Neutrophil (primary cell): ENCODE results near the gene FSTL4.

Experiments
- H3K27ac ChIP-seq: fragments of 200-600 bp; sonication (generic); 2 replicates; pipeline ENCODE4 v1.5.1; 2016; ENCODE audit warnings: mild to moderate bottlenecking, moderate library complexity
- H3K27me3 ChIP-seq: fragments of 200-600 bp; sonication (generic); 2 replicates; pipeline ENCODE4 v1.6.0; 2016; ENCODE audit warnings: mild to moderate bottlenecking
- H3K36me3 ChIP-seq: fragments of 200-600 bp; sonication (generic); 2 replicates; pipeline ENCODE4 v1.5.1; 2017
- H3K4me1 ChIP-seq, 2 experiments: fragments of 200-600 bp in 1 of 2; sonication (generic) in 1 of 2; 1 replicate in 1 of 2; 2 replicates in 1 of 2; pipeline versions ENCODE4 v1.5.1 to v1.6.1; 2013 to 2016; ENCODE audit warnings: low read depth in 1 of 2, low read length in 1 of 2, mild to moderate bottlenecking in 1 of 2, moderate library complexity in 1 of 2; ENCODE audit not compliant: control insufficient read depth in 1 of 2, insufficient read depth in 1 of 2
- H3K4me3 ChIP-seq, 2 experiments: fragments of 200-600 bp in 1 of 2; sonication (generic) in 1 of 2; 1 replicate in 1 of 2; 2 replicates in 1 of 2; pipeline ENCODE4 v1.5.1; 2013 to 2016; ENCODE audit warnings: low read depth in 1 of 2, low read length in 1 of 2, mild to moderate bottlenecking in 1 of 2, moderate library complexity in 1 of 2
- H3K9me3 ChIP-seq: fragments of 200-600 bp; sonication (generic); 2 replicates; pipeline ENCODE4 v1.5.1; 2016
- TF ChIP-seq, protein P1 (sequence below): fragments of 200-600 bp; sonication (generic); IDR thresholded peaks from 2 replicates; pipeline ENCODE4 v1.5.1; 2016; ENCODE audit warnings: antibody characterized with exemption

FSTL4 gene

DNA sequence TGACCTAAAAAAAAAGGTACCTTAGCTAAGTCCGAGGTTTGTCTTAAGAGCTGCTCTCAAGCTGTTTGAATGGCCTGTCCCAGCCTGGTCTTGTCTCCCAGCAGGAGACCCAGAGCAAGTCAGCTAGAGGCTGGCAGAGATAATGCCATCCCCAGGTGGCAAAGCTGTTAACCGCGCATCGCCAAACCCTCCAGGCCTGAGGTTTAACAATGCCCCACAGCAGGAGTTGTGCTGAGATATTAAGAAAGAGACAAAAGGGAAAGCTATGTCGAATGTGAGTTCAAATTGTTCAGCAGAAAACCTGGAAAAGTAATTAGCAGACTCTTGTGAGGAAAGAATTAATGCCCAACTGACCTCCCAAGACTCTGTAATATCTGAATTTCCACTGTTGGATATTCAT is 187.1 kb downstream of the FSTL4 start:
- Histone ChIP-seq H3K27me3 (peaks cover 20% of the 10 kb centered on the region), H3K4me3 (no peak overlapping the region), H3K27ac (no peak overlapping the region), H3K4me1 (no peaks in the 10 kb centered on the region), H3K9me3 (no peaks in the 10 kb centered on the region), H3K36me3 (no peaks in the 10 kb centered on the region)
- TF ChIP-seq, protein P1, sequence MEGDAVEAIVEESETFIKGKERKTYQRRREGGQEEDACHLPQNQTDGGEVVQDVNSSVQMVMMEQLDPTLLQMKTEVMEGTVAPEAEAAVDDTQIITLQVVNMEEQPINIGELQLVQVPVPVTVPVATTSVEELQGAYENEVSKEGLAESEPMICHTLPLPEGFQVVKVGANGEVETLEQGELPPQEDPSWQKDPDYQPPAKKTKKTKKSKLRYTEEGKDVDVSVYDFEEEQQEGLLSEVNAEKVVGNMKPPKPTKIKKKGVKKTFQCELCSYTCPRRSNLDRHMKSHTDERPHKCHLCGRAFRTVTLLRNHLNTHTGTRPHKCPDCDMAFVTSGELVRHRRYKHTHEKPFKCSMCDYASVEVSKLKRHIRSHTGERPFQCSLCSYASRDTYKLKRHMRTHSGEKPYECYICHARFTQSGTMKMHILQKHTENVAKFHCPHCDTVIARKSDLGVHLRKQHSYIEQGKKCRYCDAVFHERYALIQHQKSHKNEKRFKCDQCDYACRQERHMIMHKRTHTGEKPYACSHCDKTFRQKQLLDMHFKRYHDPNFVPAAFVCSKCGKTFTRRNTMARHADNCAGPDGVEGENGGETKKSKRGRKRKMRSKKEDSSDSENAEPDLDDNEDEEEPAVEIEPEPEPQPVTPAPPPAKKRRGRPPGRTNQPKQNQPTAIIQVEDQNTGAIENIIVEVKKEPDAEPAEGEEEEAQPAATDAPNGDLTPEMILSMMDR = no peak

- Histone ChIP-seq H3K27ac (no peak overlapping the region), H3K4me1 (no peaks in the 10 kb centered on the region), H3K4me3 (no peak overlapping the region), H3K9me3 (no peaks in the 10 kb centered on the region), H3K36me3 (no peaks in the 10 kb centered on the region), H3K27me3 (peaks cover 25% of the 10 kb centered on the region)
- TF ChIP-seq, protein P1 = peak; percentile 66
These were observed 188.6 kb downstream of the FSTL4 start for GRCh38 chr5:133423618-133424282.

GRCh38 chr5:133423011-133423617 is 189.2 kb downstream of the FSTL4 start:
- Histone ChIP-seq H3K9me3 (no peaks in the 10 kb centered on the region), H3K4me3 (no peak overlapping the region), H3K36me3 (no peaks in the 10 kb centered on the region), H3K4me1 (no peaks in the 10 kb centered on the region), H3K27me3 (peaks cover 27% of the 10 kb centered on the region), H3K27ac (no peak overlapping the region)
- TF ChIP-seq, protein P1 = no peak

GRCh38 chr5:133421806-133422205 is 190.5 kb downstream of the FSTL4 start:
- H3K9me3 ChIP-seq = no peaks in the 10 kb centered on the region
- H3K36me3 ChIP-seq = no peaks in the 10 kb centered on the region
- H3K27ac ChIP-seq = no peak overlapping the region
- no peak overlapping the region for H3K4me3 ChIP-seq
- peaks cover 29% of the 10 kb centered on the region for H3K27me3 ChIP-seq
- no peaks in the 10 kb centered on the region for H3K4me1 ChIP-seq
- TF ChIP-seq, protein P1 = no peak

GRCh38 chr5:133421394-133421793 is 190.9 kb downstream of the FSTL4 start:
- TF ChIP-seq, protein P1 = no peak
- no peaks in the 10 kb centered on the region for H3K9me3 ChIP-seq
- no peak overlapping the region for H3K27ac ChIP-seq
- peaks cover 31% of the 10 kb centered on the region for H3K27me3 ChIP-seq
- no peaks in the 10 kb centered on the region for H3K36me3 ChIP-seq
- no peaks in the 10 kb centered on the region for H3K4me1 ChIP-seq
- H3K4me3 ChIP-seq = no peak overlapping the region
